Activated CD8-positive, alpha-beta T cell treated with anti-CD3 and anti-CD28 coated beads for 36 hours (primary cell): Measurements from ENCODE around the gene PRKRIP1. TPM values are rescaled to one million over a fixed set of nuclear protein-coding genes. Genes with fewer than 3 reads are reported as not detected.
A peak's percentile ranks its signal among the peaks of the same experiment; 100 is the strongest.

Experiments
- ATAC-seq: fragments of 200-7000 bp; cut with Tn5 transposase; one replicate; pipeline ENCODE4 v1.10.0; 2021; ENCODE audit warnings: mild to moderate bottlenecking, moderate library complexity
- CTCF ChIA-PET: fragments of 350-600 bp; sonication (Branson Sonifier 250); formaldehyde crosslinking; loops from one replicate; lab custom pipeline; 2021; ENCODE audit warnings: antibody characterized with exemption; lab: Charles Lee
- POLR2A ChIA-PET: fragments of 350-600 bp; sonication (Branson Sonifier 250); formaldehyde crosslinking; loops from one replicate; lab custom pipeline; 2021; ENCODE audit warnings: antibody characterized with exemption; lab: Charles Lee
- DNase-seq: peaks from one replicate; pipeline ENCODE4 v3.0.0-alpha.2; 2020
- H3K27ac Mint-ChIP-seq: one replicate; pipeline ENCODE4 v1.8.0; 2021; ENCODE audit warnings: mild to moderate bottlenecking, mixed read lengths
- H3K27me3 Mint-ChIP-seq: one replicate; pipeline ENCODE4 v1.8.0; 2021; ENCODE audit warnings: mixed read lengths
- H3K36me3 Mint-ChIP-seq: one replicate; pipeline ENCODE4 v1.8.0; 2021; ENCODE audit warnings: low read depth, mixed read lengths
- H3K4me1 Mint-ChIP-seq: one replicate; pipeline ENCODE4 v1.8.0; 2021; ENCODE audit warnings: low read depth, mixed read lengths
- H3K4me3 Mint-ChIP-seq: one replicate; pipeline ENCODE4 v1.8.0; 2021; ENCODE audit warnings: mild to moderate bottlenecking, moderate library complexity, mixed read lengths
- H3K9me3 Mint-ChIP-seq: one replicate; pipeline ENCODE4 v1.8.0; 2021; ENCODE audit warnings: mixed read lengths
- CTCF ChIP-seq: fragments of 200-600 bp; IDR thresholded peaks from one replicate; pipeline ENCODE4 v1.8.0; 2022; ENCODE audit warnings: antibody characterized with exemption, mild to moderate bottlenecking
- intact Hi-C: fragments of 100-400 bp; cut with micrococcal nuclease; formaldehyde crosslinking; loops from one replicate; pipeline ENCODE4 v1.10.0; 2022
- total RNA-seq, 2 experiments: library from RNA; stranded (reverse); gene quantifications; one replicate each; pipeline ENCODE4 v1.2.3, GENCODE V29; 2021

Gene PRKRIP1
- total RNA-seq, 2 experiments from 2014 or later, result 29.8 to 33.6 TPM

DNA sequence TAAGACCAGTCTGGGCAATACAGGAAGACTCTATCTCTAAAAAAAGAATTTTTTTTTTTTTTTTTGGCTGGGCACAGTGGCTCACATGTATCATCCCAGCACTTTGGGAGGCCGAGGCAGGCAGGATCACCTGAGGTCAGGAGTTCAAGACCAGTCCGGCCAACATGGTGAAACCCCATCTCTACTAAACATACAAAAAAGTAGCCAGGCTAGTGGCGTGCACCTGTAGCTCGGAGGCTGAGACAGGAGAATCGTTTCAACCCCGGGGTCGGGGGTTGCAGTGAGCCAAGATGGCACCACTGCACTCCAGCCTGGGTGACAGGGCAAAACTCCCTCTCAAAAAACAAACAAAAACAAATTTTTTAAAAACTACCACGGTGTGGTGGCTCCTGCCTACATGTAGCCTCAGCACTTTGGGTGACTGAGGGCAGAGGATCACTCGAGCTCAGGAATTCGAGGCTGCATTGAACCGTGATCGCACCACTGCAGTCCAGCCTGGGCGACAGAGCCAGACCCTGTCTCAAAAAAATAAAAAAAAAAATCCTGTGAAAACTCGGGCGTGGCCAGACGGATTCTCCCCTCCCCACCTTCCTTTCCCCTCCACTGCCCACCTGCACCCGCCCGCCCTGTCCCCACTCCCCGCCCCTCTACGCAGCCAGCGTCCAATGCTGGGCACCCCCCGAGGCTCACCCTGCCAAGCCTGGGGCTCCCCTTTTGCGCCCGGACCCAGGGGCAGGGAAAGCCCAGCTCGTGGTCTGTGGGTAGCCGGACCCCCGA lies 36.5 kb downstream of the PRKRIP1 start:
- peak; percentile 46 for DNase-seq
- H3K36me3 Mint-ChIP-seq, result peaks cover 11% of the 10 kb centered on the region
- peak overlapping the region; percentile 95 for H3K27ac Mint-ChIP-seq
- POLR2A ChIA-PET, result interaction anchor here (0.6 to 12.1 kb wide), 6 partner anchors 9 to 39 kb away, joined by 3 to 147 read pairs (median 4); partner anchors contain the start of gene PRKRIP1
- intact Hi-C loops, result no loop called here
- TF ChIP-seq CTCF, result no peak
- peaks cover 47% of the 10 kb centered on the region for H3K4me1 Mint-ChIP-seq
- H3K4me3 Mint-ChIP-seq, result peak overlapping the region; percentile 70
- no peaks in the 10 kb centered on the region for H3K27me3 Mint-ChIP-seq
- CTCF ChIA-PET, result interaction anchor here (1.3 to 1.8 kb wide), 4 partner anchors 20 to 37 kb away, joined by 3 to 9 read pairs (median 6); partner anchors contain the start of gene PRKRIP1
- no peaks in the 10 kb centered on the region for H3K9me3 Mint-ChIP-seq
- peak; percentile 29 for ATAC-seq

DNA sequence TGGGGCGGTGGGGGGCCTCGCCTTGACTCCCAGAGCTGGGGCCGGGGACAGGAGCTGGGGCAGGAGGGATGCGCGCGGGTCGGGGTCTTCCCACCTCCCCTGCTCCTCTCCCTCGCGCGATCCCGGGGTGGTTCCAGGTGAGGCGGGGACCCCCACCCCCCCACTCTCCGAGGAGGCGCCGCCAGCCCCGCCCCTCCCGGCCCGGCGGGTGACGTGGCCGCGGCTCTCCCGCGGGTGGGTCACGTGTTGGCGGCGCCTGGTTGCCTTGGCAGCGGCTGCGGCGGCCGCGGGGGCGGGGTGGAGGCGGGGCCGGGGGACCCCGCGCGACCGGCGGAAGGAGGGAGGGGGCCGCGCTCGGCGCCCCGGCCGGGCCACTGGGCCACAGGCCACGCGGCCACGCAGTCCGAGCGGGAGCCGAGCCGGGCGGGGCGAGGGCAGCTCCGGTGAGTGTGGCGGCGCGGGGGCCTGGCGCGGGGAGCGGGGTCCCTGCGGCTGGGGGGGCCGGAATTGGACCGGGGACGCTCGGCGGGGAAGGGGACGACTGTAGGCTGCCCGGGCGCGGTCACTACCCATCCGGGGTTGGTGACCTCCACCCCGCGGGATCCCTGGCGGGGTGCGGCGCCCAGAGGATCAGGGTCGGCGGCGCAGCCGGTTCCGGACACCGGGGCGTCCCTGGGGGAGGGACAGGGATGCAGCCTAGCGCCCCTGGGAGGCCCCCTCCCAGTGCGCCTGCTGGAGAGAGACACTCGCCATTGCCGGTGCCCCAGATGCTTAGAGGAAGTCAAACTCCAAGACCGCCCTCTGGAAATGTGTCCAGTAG lies 37.3 kb downstream of the PRKRIP1 start, which contains the start of gene ORAI2:
Gene ORAI2, plus strand, starts transcription at position 357 of the 820 bp plus-strand sequence. CDS start 5,382 bp downstream, outside the sequence.
- no peak for TF ChIP-seq CTCF
- H3K9me3 Mint-ChIP-seq, result no peaks in the 10 kb centered on the region
- peak; percentile 62 for ATAC-seq
- peaks cover 42% of the 10 kb centered on the region for H3K4me1 Mint-ChIP-seq
- H3K36me3 Mint-ChIP-seq, result peaks cover 11% of the 10 kb centered on the region
- DNase-seq, result peak; percentile 87
- intact Hi-C loops, result no loop called here
- peak within 1 kb of the TSS; percentile 79 for H3K4me3 Mint-ChIP-seq
- CTCF ChIA-PET, result interaction anchor here (1.3 to 2.1 kb wide), 5 partner anchors 19 to 37 kb away, joined by 3 to 10 read pairs (median 8); partner anchors contain the start of gene PRKRIP1
- no peaks in the 10 kb centered on the region for H3K27me3 Mint-ChIP-seq
- peak within 1 kb of the TSS; percentile 95 for H3K27ac Mint-ChIP-seq
- POLR2A ChIA-PET, result interaction anchor here (0.6 to 12.1 kb wide), 6 partner anchors 8 to 38 kb away, joined by 4 to 147 read pairs (median 4); partner anchors contain the start of gene PRKRIP1

DNA sequence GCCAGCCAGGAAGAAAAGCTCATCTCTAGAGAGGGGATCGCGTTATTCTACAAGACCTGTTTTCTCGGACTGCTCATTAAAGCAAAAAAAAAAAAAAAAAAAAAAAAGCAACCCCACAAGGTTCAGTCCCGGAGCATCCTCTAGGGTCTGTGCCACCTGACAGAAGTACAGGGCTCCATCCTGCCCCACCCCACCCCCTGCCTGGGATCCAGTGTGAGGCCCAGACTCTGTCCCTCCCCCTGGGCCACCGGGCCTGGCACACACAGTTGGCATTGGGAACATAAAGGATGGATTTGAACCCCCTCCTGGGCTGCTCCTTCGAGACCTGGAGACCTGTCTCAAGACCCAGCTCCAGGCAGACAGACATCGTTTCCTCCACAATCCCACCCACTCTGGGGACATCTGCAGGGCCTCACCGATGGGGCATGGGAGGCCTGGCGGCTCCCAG lies 37.9 kb downstream of the PRKRIP1 start:
- Mint-ChIP-seq H3K27me3 (no peaks in the 10 kb centered on the region), H3K4me3 (peak overlapping the region; percentile 79), H3K27ac (peak overlapping the region; percentile 79), H3K9me3 (no peaks in the 10 kb centered on the region), H3K36me3 (peaks cover 11% of the 10 kb centered on the region), H3K4me1 (peaks cover 39% of the 10 kb centered on the region)
- intact Hi-C loops, result no loop called here
- TF ChIP-seq CTCF, result no peak
- DNase-seq, result peak; percentile 37
- ChIA-PET POLR2A (interaction anchor here (0.6 to 12.1 kb wide), 5 partner anchors 8 to 39 kb away, joined by 4 to 147 read pairs (median 4); no protein-coding TSS in a partner anchor), CTCF (interaction anchor here (1.3 to 2.1 kb wide), 4 partner anchors 20 to 33 kb away, joined by 3 to 10 read pairs (median 7); no protein-coding TSS in a partner anchor)
- ATAC-seq, result peak; percentile 18

GRCh38 chr7:102436118-102436517 lies 40.0 kb downstream of the PRKRIP1 start:
- H3K4me1 Mint-ChIP-seq, result peaks cover 24% of the 10 kb centered on the region
- no peaks in the 10 kb centered on the region for H3K27me3 Mint-ChIP-seq
- no peak for TF ChIP-seq CTCF
- H3K27ac Mint-ChIP-seq, result no peak overlapping the region
- H3K9me3 Mint-ChIP-seq, result no peaks in the 10 kb centered on the region
- DNase-seq, result no peak
- H3K36me3 Mint-ChIP-seq, result peaks cover 9% of the 10 kb centered on the region
- H3K4me3 Mint-ChIP-seq, result no peak overlapping the region
- no peak for ATAC-seq
- ChIA-PET CTCF (interaction anchor here (1.1 to 1.9 kb wide), 2 partner anchors 14 to 28 kb away, joined by 3 to 7 read pairs; partner anchors contain the start of genes ALKBH4 and LRWD1), POLR2A (interaction anchor here (1.1 kb wide), 1 partner anchor 20 kb away, joined by 3 read pairs; no protein-coding TSS in a partner anchor)
- intact Hi-C loops, result no loop called here
